T follicular helper cell (primary cell): ENCODE measurements around the gene XPO4.

Source experiments
- DNase-seq: peaks from one replicate; pipeline ENCODE4 v3.0.0-alpha.2; 2020; ENCODE audit warnings: low read depth

Gene XPO4

DNA sequence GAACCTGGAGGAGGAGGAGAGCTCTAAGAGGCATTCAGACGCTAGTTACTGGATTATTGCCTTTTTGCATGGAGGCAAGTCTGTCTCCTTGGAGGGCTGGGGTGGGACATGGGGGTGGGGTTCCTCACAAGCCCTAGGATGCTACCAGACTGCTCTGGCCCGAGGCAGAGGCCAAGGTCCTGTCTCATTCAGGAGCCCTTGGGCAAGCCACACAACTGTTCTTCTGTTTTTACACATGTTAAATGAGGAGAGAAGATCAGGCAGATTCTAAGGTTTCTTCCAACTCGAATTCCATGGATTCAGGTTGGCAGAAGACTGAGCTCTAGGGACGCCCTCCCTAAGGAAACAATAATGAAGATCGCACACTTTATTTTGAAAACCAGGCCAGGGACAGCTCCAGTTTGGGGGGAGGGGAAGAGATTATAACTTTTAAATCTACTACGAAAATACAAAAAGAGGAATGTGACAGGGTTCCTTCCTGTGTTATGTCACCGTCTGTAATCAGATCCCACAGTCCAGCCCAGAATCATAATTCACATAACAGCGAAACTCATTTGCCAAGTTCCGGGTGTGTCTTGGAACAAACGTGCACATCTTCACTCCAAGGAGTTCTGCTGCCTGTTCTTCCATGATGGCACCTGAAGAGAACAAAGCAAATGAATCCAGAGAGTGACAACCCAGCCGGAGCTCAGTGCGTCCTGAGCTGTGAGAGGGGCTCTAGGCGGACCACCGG lies 173.8 kb downstream of the XPO4 start:
- no peak for DNase-seq

- DNase-seq = no peak
Measured at GRCh38 chr13:20727856-20728255, 174.7 kb downstream of the XPO4 start.
